Upper lobe of right lung (tissue), 1 donor: ENCODE results near the gene ALPP. TPM values are rescaled to one million over a fixed set of nuclear protein-coding genes. Genes with fewer than 3 reads are reported as not detected.

ENCODE experiments used
- ATAC-seq: fragments of 200-7000 bp; cut with Tn5 transposase; one replicate; pipeline ENCODE4 v1.9.1; 2020; ENCODE audit warnings: mild to moderate bottlenecking, moderate library complexity
- DNase-seq: peaks from one replicate; pipeline ENCODE4 v3.0.0-alpha.2; 2020
- H3K27ac ChIP-seq: fragments of 200-600 bp; one replicate; pipeline ENCODE4 v1.8.0; 2022
- H3K27me3 ChIP-seq: fragments of 200-600 bp; one replicate; pipeline ENCODE4 v1.8.0; 2022; ENCODE audit warnings: mild to moderate bottlenecking
- H3K36me3 ChIP-seq: fragments of 200-600 bp; one replicate; pipeline ENCODE4 v1.8.0; 2022
- H3K4me1 ChIP-seq: fragments of 200-600 bp; one replicate; pipeline ENCODE4 v1.8.0; 2022
- H3K4me3 ChIP-seq: fragments of 200-600 bp; one replicate; pipeline ENCODE4 v1.8.0; 2022; ENCODE audit warnings: mild to moderate bottlenecking
- H3K9me3 ChIP-seq: fragments of 200-600 bp; one replicate; pipeline ENCODE4 v1.8.0; 2022
- CTCF ChIP-seq: fragments of 200-600 bp; IDR thresholded peaks from one replicate; pipeline ENCODE4 v1.8.0; 2022; ENCODE audit warnings: antibody characterized with exemption
- intact Hi-C: fragments of 100-400 bp; cut with DNase I; formaldehyde crosslinking; loops from one replicate; pipeline ENCODE4 v1.11.0; 2022
- total RNA-seq: library from RNA; stranded (reverse); fragmentation: NEBNext Ultra II Directional; extraction: Animal tissue kit (Norgen Biotek cat#: 25700); gene quantifications from one replicate; pipeline ENCODE4 v1.2.1, GENCODE V29; 2021
- donor health status: DM: no; HTN: yes; CAD: no; lungs with severe emphysema.

The ALPP gene
- total RNA-seq, 1 donor from 2014 or later = 9.5 TPM

- DNase-seq = no peak
- Histone ChIP-seq H3K36me3 (no peaks in the 10 kb centered on the region), H3K9me3 (no peaks in the 10 kb centered on the region), H3K4me3 (no peak overlapping the region), H3K27ac (no peak overlapping the region), H3K27me3 (peaks cover 31% of the 10 kb centered on the region), H3K4me1 (no peaks in the 10 kb centered on the region)
- no peak for ATAC-seq
- intact Hi-C loops = no loop called here
- no peak for TF ChIP-seq CTCF
These were observed 31.2 kb upstream of the ALPP start for GRCh38 chr2:232347369-232347768.

DNA sequence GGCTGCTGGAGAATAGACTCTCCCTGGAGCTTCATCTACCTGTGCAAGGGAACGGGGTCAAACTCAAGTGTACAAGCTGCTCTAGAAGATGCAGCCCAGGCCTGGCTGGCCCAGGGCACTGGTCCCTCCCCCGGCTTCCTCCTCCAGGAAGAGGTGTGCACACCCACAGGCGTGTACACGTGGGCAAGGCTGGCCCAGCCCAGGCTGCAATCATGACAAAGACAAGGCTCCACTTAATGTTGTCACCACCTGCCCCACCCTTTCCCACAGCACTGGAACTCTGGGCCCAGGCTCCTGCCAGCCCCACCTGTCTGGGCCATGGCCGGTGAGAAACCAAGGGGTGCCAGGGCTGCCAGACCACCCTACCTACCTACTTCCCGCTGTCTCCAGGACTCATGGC lies 29.6 kb upstream of the ALPP start:
- H3K27me3 ChIP-seq = peaks cover 47% of the 10 kb centered on the region
- DNase-seq = peak; percentile 63
- TF ChIP-seq CTCF = no peak
- H3K36me3 ChIP-seq = no peaks in the 10 kb centered on the region
- no peaks in the 10 kb centered on the region for H3K4me1 ChIP-seq
- no peaks in the 10 kb centered on the region for H3K9me3 ChIP-seq
- no peak overlapping the region for H3K4me3 ChIP-seq
- intact Hi-C loops = no loop called here
- ATAC-seq = peak; percentile 40
- no peak overlapping the region for H3K27ac ChIP-seq

GRCh38 chr2:232349546-232349945 lies 29.0 kb upstream of the ALPP start:
- intact Hi-C loops = no loop called here
- Histone ChIP-seq H3K4me3 (no peak overlapping the region), H3K36me3 (no peaks in the 10 kb centered on the region), H3K27me3 (peaks cover 51% of the 10 kb centered on the region), H3K27ac (no peak overlapping the region), H3K9me3 (no peaks in the 10 kb centered on the region), H3K4me1 (no peaks in the 10 kb centered on the region)
- peak; percentile 49 for DNase-seq
- TF ChIP-seq CTCF = no peak
- ATAC-seq = no peak

GRCh38 chr2:232349946-232350635 lies 28.5 kb upstream of the ALPP start:
- H3K4me1 ChIP-seq = no peaks in the 10 kb centered on the region
- ATAC-seq (no peak), DNase-seq (peak; percentile 46)
- H3K27ac ChIP-seq = no peak overlapping the region
- H3K4me3 ChIP-seq = no peak overlapping the region
- intact Hi-C loops = no loop called here
- no peak for TF ChIP-seq CTCF
- H3K36me3 ChIP-seq = no peaks in the 10 kb centered on the region
- H3K9me3 ChIP-seq = no peaks in the 10 kb centered on the region
- H3K27me3 ChIP-seq = peaks cover 56% of the 10 kb centered on the region

DNA sequence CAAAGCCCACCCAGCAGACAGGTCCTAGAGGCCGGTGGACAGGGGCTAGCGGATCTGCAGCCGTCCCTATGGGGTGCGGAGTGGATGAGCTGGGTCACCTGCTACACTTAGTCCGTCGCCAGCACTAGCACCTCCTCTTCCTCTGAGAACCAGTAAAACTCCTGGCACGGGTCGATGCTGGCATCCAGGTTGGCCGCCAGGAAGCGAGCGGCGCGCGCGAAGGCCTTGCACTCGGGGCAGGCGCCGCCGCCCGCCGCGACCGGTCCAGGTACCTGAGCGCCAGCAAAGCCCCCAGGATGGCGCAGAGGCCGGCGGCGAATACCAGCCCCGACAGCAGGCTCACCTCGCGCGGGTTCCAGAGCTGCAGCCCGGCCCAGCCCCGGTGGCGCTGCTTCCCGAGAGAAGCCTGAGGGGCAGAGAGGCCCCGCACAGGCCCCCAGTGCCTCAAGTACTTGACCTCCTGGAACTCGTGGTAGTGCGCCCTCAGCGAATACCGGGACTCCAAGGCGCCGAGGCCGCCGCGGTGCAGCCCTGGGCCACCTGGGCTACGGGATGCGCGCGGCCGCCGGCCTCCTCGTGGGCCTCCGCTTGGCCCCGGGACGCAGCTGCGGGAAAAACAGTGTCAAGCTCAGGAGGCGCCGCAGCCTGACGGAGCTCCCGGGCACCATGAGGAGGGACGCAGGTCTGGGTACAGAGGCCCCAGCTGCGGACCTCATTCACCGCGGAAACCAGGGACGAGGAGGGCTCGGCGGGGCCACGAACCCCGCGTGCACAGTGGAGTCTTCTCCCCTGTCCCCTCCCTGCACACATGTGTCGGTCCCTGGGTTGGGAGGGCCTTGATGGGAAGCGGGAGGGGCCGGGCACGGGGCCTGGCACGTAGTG lies 27.5 kb upstream of the ALPP start:
- peak; percentile 62 for DNase-seq
- H3K9me3 ChIP-seq = no peaks in the 10 kb centered on the region
- no peaks in the 10 kb centered on the region for H3K4me1 ChIP-seq
- peaks cover 56% of the 10 kb centered on the region for H3K27me3 ChIP-seq
- no peak overlapping the region for H3K27ac ChIP-seq
- H3K36me3 ChIP-seq = no peaks in the 10 kb centered on the region
- H3K4me3 ChIP-seq = no peak overlapping the region
- peak; percentile 43 for ATAC-seq
- intact Hi-C loops = no loop called here
- no peak for TF ChIP-seq CTCF
